Naive thymus-derived CD4-positive, alpha-beta T cell (primary cell): ENCODE results near the gene CACNA1S. TPM values are rescaled to one million over a fixed set of nuclear protein-coding genes. Genes with fewer than 3 reads are reported as not detected.
A peak's percentile ranks its signal among the peaks of the same experiment; 100 is the strongest.

Experiments
- ATAC-seq: fragments of 150-1000 bp; cut with Tn5 transposase; 2 replicates; pipeline ENCODE4 v1.10.0; 2021; ENCODE audit warnings: mild to moderate bottlenecking, moderate library complexity
- CTCF ChIA-PET: fragments of 350-600 bp; sonication (Branson Sonifier 250); formaldehyde crosslinking; loops from one replicate; lab custom pipeline; 2021; ENCODE audit warnings: antibody characterized with exemption; lab: Charles Lee
- POLR2A ChIA-PET: fragments of 350-600 bp; sonication (Branson Sonifier 250); formaldehyde crosslinking; loops from one replicate; lab custom pipeline; 2021; ENCODE audit warnings: antibody characterized with exemption, inconsistent platforms; lab: Charles Lee
- DNase-seq, 9 donors: peaks; one replicate each; pipeline versions ENCODE4 v3.0.0 to v3.0.0-alpha.2; 2020 to 2022; ENCODE audit warnings: mixed read lengths in 1 of 9
- H3K27ac ChIP-seq: one replicate; pipeline ENCODE4 v1.7.0; 2013; ENCODE audit warnings: mild to moderate bottlenecking, low read depth, low read length, moderate library complexity
- H3K27me3 ChIP-seq, 2 donors: one replicate each; pipeline ENCODE4 v1.7.0; 2013; ENCODE audit warnings: low read length in 2 of 2, mild to moderate bottlenecking in 2 of 2, moderate library complexity in 2 of 2; ENCODE audit not compliant: control insufficient read depth in 2 of 2, insufficient read depth in 2 of 2
- H3K36me3 ChIP-seq, 3 experiments: 1 replicate in 2 of 3; 2 replicates in 1 of 3; pipeline ENCODE4 v1.7.0; 2013; ENCODE audit warnings: low read length in 3 of 3, mild to moderate bottlenecking in 3 of 3, moderate library complexity in 1 of 3; ENCODE audit not compliant: insufficient read depth in 3 of 3, control insufficient read depth in 2 of 3
- H3K4me1 ChIP-seq, 2 donors: one replicate each; pipeline ENCODE4 v1.7.0; 2013; ENCODE audit warnings: low read length in 2 of 2, mild to moderate bottlenecking in 2 of 2, moderate library complexity in 1 of 2; ENCODE audit not compliant: control insufficient read depth in 2 of 2, insufficient read depth in 2 of 2
- H3K4me3 ChIP-seq: 2 replicates; pipeline ENCODE4 v1.7.0; 2013; ENCODE audit warnings: mild to moderate bottlenecking, low read length
- H3K9me3 ChIP-seq, 3 experiments: 1 replicate in 2 of 3; 2 replicates in 1 of 3; pipeline ENCODE4 v1.7.0; 2013; ENCODE audit warnings: low read length in 3 of 3; ENCODE audit not compliant: control insufficient read depth in 2 of 3
- H3K27ac Mint-ChIP-seq, 9 donors: one replicate each; pipeline ENCODE4 v1.8.0; 2020 to 2022; ENCODE audit warnings: mixed read lengths in 9 of 9, mild to moderate bottlenecking in 8 of 9, moderate library complexity in 5 of 9, inconsistent platforms in 2 of 9
- H3K27me3 Mint-ChIP-seq, 5 donors: one replicate each; pipeline ENCODE4 v1.8.0; 2021 to 2022; ENCODE audit warnings: mixed read lengths in 5 of 5, mild to moderate bottlenecking in 1 of 5
- H3K36me3 Mint-ChIP-seq, 5 donors: one replicate each; pipeline ENCODE4 v1.8.0; 2020 to 2022; ENCODE audit warnings: mixed read lengths in 5 of 5, mild to moderate bottlenecking in 3 of 5, inconsistent platforms in 1 of 5
- H3K4me1 Mint-ChIP-seq, 7 donors: one replicate each; pipeline ENCODE4 v1.8.0; 2020 to 2022; ENCODE audit warnings: mixed read lengths in 7 of 7, mild to moderate bottlenecking in 3 of 7, inconsistent platforms in 1 of 7
- H3K4me3 Mint-ChIP-seq, 10 donors: one replicate each; pipeline ENCODE4 v1.8.0; 2020 to 2022; ENCODE audit warnings: mild to moderate bottlenecking in 10 of 10, mixed read lengths in 10 of 10, moderate library complexity in 6 of 10, inconsistent platforms in 2 of 10
- H3K9me3 Mint-ChIP-seq, 11 donors: one replicate each; pipeline ENCODE4 v1.8.0; 2020 to 2022; ENCODE audit warnings: mixed read lengths in 11 of 11, mild to moderate bottlenecking in 4 of 11, inconsistent platforms in 1 of 11, moderate library complexity in 1 of 11
- intact Hi-C, 2 donors: fragments of 100-400 bp; cut with micrococcal nuclease; formaldehyde crosslinking; loops; one replicate each; pipeline ENCODE4 v1.15.1; 2023
- polyA plus RNA-seq, 2 donors: library from polyadenylated mRNA; unstranded; fragments of 300-500 nt; fragmentation: Illumina TruSeq; gene quantifications; one replicate each; pipeline ENCODE4 v1.2.3, GENCODE V29; 2021
- total RNA-seq, 6 experiments: library from RNA in 5 of 6; stranded (reverse) in 5 of 6; gene quantifications; 1 replicate in 5 of 6; 2 replicates in 1 of 6; pipeline ENCODE4 v1.2.3 and lab custom pipeline; 2021 to 2026

CACNA1S gene
- total RNA-seq (not detected), polyA plus RNA-seq (not detected), total RNA-seq (lab: John Stamatoyannopoulos, UW) (not detected)

- peak within 1 kb of the TSS in 3 of 9 donors; percentile 15 to 83 (median 48) for H3K27ac Mint-ChIP-seq
- intact Hi-C loops, result no loop called here
- Histone ChIP-seq H3K36me3 (peaks cover 0 to 4% (median 0%) of the 10 kb centered on the region in 3 experiments), H3K9me3 (no peaks in the 10 kb centered on the region), H3K27ac (no peak within 1 kb of the TSS), H3K27me3 (no peaks in the 10 kb centered on the region), H3K4me3 (no peak within 1 kb of the TSS), H3K4me1 (peaks cover 0 to 7% of the 10 kb centered on the region in 2 donors)
- peaks cover 1 to 23% (median 13%) of the 10 kb centered on the region in 7 donors for H3K4me1 Mint-ChIP-seq
- H3K36me3 Mint-ChIP-seq, result no peaks in the 10 kb centered on the region
- ATAC-seq (no peak), DNase-seq (no peak)
- H3K4me3 Mint-ChIP-seq, result peak within 1 kb of the TSS in 9 of 10 donors; percentile 9 to 91 (median 41)
- H3K9me3 Mint-ChIP-seq, result peaks cover 0 to 2% (median 0%) of the 10 kb centered on the region in 11 donors
- ChIA-PET CTCF (interaction anchor here (1.5 kb wide), 1 partner anchor 133 kb away, joined by 4 read pairs; no protein-coding TSS in a partner anchor), POLR2A (no interaction called here)
- H3K27me3 Mint-ChIP-seq, result peaks cover 0 to 36% (median 0%) of the 10 kb centered on the region in 5 donors
These were observed at the start of gene CACNA1S for GRCh38 chr1:201112173-201112731. TSS of gene CACNA1S (minus strand) at chr1:201112426. CDS start at chr1:201112339, 87 bp downstream.

- H3K27ac Mint-ChIP-seq, result no peak overlapping the region
- no peaks in the 10 kb centered on the region for H3K9me3 Mint-ChIP-seq
- intact Hi-C loops, result loop anchor here (10.0 kb wide), 4 partner anchors 413 to 1797 kb away; partner anchors contain the start of genes ADIPOR1 (in 1 of the 2) and TIMM17A (in 1 of the 2)
- Histone ChIP-seq H3K9me3 (no peaks in the 10 kb centered on the region), H3K27me3 (no peaks in the 10 kb centered on the region), H3K36me3 (peaks cover 0 to 4% (median 0%) of the 10 kb centered on the region in 3 experiments), H3K4me1 (peaks cover 7 to 14% of the 10 kb centered on the region in 2 donors), H3K4me3 (no peak overlapping the region), H3K27ac (no peak overlapping the region)
- peaks cover 14 to 37% (median 17%) of the 10 kb centered on the region in 5 donors for H3K27me3 Mint-ChIP-seq
- H3K36me3 Mint-ChIP-seq, result no peaks in the 10 kb centered on the region
- CTCF ChIA-PET, result no interaction called here
- ATAC-seq (no peak), DNase-seq (no peak)
- H3K4me1 Mint-ChIP-seq, result peaks cover 10 to 21% (median 15%) of the 10 kb centered on the region in 7 donors
- POLR2A ChIA-PET, result no interaction called here
- H3K4me3 Mint-ChIP-seq, result no peak overlapping the region
These were observed 45.7 kb upstream of the CACNA1S start for GRCh38 chr1:201157949-201158348.

GRCh38 chr1:201156819-201157218 is 44.6 kb upstream of the CACNA1S start:
- Mint-ChIP-seq H3K27me3 (peaks cover 9 to 29% (median 14%) of the 10 kb centered on the region in 5 donors), H3K4me1 (peaks cover 12 to 29% (median 16%) of the 10 kb centered on the region in 7 donors), H3K36me3 (no peaks in the 10 kb centered on the region), H3K9me3 (no peaks in the 10 kb centered on the region), H3K27ac (no peak overlapping the region), H3K4me3 (peak overlapping the region in 1 of 10 donors; percentile 33)
- Histone ChIP-seq H3K4me3 (no peak overlapping the region), H3K27ac (no peak overlapping the region), H3K9me3 (no peaks in the 10 kb centered on the region), H3K27me3 (no peaks in the 10 kb centered on the region), H3K36me3 (peaks cover 0 to 7% (median 0%) of the 10 kb centered on the region in 3 experiments), H3K4me1 (peaks cover 7 to 14% of the 10 kb centered on the region in 2 donors)
- intact Hi-C loops, result loop anchor here (10.0 kb wide), 4 partner anchors 412 to 1798 kb away; partner anchors contain the start of genes ADIPOR1 (in 1 of the 2) and TIMM17A (in 1 of the 2)
- ATAC-seq, result no peak
- ChIA-PET POLR2A (interaction anchor here (1.3 kb wide), 1 partner anchor 137 kb away, joined by 4 read pairs; no protein-coding TSS in a partner anchor), CTCF (no interaction called here)
- DNase-seq, result no peak

- peaks cover 0 to 3% (median under 1%) of the 10 kb centered on the region in 5 donors for H3K36me3 Mint-ChIP-seq
- CTCF ChIA-PET, result interaction anchor here (0.6 kb wide), 1 partner anchor 128 kb away, joined by 3 read pairs; no protein-coding TSS in a partner anchor
These were observed 44.1 kb upstream of the CACNA1S start for GRCh38 chr1:201156346-201156745.

GRCh38 chr1:201155354-201155753 is 43.1 kb upstream of the CACNA1S start:
- Mint-ChIP-seq H3K9me3 (no peaks in the 10 kb centered on the region), H3K4me3 (peak overlapping the region in 4 of 10 donors; percentile 86 to 94 (median 94)), H3K27ac (peak overlapping the region in 1 of 9 donors; percentile 37), H3K27me3 (peaks cover 9 to 25% (median 11%) of the 10 kb centered on the region in 5 donors), H3K4me1 (peaks cover 12 to 36% (median 20%) of the 10 kb centered on the region in 7 donors), H3K36me3 (peaks cover 0 to 11% (median 5%) of the 10 kb centered on the region in 5 donors)
- no peaks in the 10 kb centered on the region for H3K27me3 ChIP-seq
- intact Hi-C loops, result loop anchor here (2.0 to 10.0 kb wide), 6 partner anchors 41 to 1799 kb away; partner anchors contain the start of genes ADIPOR1 (in 1 of the 2), IPO9 (in 1 of the 2) and TIMM17A (in 1 of the 2)
- H3K27ac ChIP-seq, result no peak overlapping the region
- POLR2A ChIA-PET, result interaction anchor here (1.4 to 1.7 kb wide), 2 partner anchors 12 to 175 kb away, joined by 3 to 6 read pairs; no protein-coding TSS in a partner anchor
- CTCF ChIA-PET, result interaction anchor here (0.6 to 1.8 kb wide), 2 partner anchors 36 to 70 kb away, joined by 3 to 5 read pairs; no protein-coding TSS in a partner anchor
- H3K36me3 ChIP-seq, result peaks cover 0 to 20% (median 0%) of the 10 kb centered on the region in 3 experiments
- ATAC-seq (no peak), DNase-seq (no peak)
- H3K4me3 ChIP-seq, result no peak overlapping the region
- no peaks in the 10 kb centered on the region for H3K9me3 ChIP-seq
- peaks cover 7 to 14% of the 10 kb centered on the region in 2 donors for H3K4me1 ChIP-seq

More at GRCh38 chr1:201156346-201156745, 44.1 kb upstream of the CACNA1S start:
- peak overlapping the region in 2 of 10 donors; percentile 33 to 38 for H3K4me3 Mint-ChIP-seq
- DNase-seq (no peak), ATAC-seq (no peak)
- H3K27me3 Mint-ChIP-seq, result peaks cover 9 to 29% (median 14%) of the 10 kb centered on the region in 5 donors
- Histone ChIP-seq H3K4me3 (no peak overlapping the region), H3K9me3 (no peaks in the 10 kb centered on the region), H3K36me3 (peaks cover 0 to 11% (median 0%) of the 10 kb centered on the region in 3 experiments), H3K27ac (no peak overlapping the region), H3K27me3 (no peaks in the 10 kb centered on the region), H3K4me1 (peaks cover 7 to 14% of the 10 kb centered on the region in 2 donors)
- no peaks in the 10 kb centered on the region for H3K9me3 Mint-ChIP-seq
- peaks cover 12 to 29% (median 16%) of the 10 kb centered on the region in 7 donors for H3K4me1 Mint-ChIP-seq
- intact Hi-C loops, result loop anchor here (10.0 kb wide), 4 partner anchors 412 to 1798 kb away; partner anchors contain the start of genes ADIPOR1 (in 1 of the 2) and TIMM17A (in 1 of the 2)
- peak overlapping the region in 1 of 9 donors; percentile 76 for H3K27ac Mint-ChIP-seq
- POLR2A ChIA-PET, result interaction anchor here (1.3 kb wide), 1 partner anchor 136 kb away, joined by 4 read pairs; no protein-coding TSS in a partner anchor
